GM12801 (cell line): Measurements from ENCODE around the gene UBE3B.

ENCODE experiments used
- TF ChIP-seq, protein P1 (sequence below): IDR thresholded peaks from one replicate; pipeline ENCODE4 v1.5.1; 2011; ENCODE audit warnings: control low read depth; ENCODE audit not compliant: insufficient read length; ENCODE audit errors: extremely low read depth

The UBE3B gene

DNA sequence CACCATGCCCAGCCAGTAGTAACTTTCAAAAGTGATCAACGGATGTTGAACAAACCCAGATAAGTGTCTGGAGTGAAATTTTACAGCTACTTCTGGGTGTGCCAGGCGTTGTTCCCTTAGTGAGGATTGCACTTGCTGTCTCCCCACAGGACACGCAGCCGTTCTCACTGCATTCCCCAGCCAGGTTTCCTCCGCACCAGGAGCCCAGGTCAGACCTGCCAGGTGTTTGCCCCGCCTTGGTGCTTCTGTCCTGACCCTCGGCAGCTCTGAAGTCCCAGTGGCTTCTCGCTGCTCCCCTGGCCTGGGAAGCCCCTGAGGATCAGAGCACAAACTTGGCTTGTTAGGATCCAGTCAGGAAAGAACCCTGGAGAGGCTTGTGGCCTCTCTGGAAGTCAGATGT is 59.7 kb downstream of the UBE3B start:
- TF ChIP-seq, protein P1, sequence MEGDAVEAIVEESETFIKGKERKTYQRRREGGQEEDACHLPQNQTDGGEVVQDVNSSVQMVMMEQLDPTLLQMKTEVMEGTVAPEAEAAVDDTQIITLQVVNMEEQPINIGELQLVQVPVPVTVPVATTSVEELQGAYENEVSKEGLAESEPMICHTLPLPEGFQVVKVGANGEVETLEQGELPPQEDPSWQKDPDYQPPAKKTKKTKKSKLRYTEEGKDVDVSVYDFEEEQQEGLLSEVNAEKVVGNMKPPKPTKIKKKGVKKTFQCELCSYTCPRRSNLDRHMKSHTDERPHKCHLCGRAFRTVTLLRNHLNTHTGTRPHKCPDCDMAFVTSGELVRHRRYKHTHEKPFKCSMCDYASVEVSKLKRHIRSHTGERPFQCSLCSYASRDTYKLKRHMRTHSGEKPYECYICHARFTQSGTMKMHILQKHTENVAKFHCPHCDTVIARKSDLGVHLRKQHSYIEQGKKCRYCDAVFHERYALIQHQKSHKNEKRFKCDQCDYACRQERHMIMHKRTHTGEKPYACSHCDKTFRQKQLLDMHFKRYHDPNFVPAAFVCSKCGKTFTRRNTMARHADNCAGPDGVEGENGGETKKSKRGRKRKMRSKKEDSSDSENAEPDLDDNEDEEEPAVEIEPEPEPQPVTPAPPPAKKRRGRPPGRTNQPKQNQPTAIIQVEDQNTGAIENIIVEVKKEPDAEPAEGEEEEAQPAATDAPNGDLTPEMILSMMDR = no peak

DNA sequence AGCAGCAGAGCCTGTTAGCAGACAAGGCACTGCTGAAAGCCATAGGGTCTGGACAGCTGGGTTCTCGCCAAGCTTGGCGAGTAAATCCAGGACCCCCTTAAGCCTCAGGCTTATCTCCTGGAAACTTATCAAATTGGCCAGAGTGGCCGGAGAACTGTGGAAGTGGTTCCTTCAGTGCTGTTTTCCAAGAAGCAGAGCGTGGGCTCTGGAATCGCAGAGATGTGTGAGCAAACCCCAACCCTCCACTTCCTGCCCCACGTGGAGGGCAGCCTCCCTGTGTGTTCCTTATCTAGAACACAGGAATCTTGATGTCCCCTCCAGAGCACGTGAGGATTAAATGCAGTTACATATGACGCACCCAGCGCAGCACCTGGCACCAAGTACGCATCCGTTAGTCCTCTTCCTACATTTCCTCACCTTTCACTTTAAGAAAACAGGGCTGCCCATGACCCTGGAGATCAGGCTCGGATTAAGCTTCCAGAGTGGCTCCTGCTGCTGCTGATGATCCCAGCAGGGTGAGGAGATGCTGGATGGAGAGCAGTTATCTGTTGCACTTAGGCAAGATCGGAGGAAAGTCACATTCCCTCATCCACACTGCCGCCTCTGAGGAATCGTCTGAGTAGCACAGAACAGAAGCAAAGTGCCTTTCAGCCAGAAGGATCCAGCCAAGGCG is 60.9 kb downstream of the UBE3B start:
- TF ChIP-seq, protein P1 = no peak

DNA sequence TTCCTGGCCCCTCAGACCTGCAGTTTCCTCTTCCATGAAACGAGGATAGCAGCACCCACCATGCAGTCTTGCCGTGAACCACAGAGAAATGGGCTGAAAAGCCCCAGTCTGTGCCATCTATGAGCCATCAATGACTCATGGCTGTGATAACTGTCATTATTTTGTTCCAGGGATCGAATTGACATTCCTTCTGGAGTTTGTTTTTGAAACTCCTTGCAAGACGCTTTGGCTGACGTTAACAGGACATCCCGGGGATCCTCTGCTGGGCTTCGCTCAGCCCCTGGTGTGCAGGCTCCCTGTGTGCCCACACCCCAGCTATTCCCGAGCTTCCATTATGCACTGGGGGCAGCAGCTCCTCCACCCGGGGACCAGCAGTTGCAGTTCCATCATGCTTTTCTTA is 62.1 kb downstream of the UBE3B start:
- TF ChIP-seq, protein P1 = no peak

DNA sequence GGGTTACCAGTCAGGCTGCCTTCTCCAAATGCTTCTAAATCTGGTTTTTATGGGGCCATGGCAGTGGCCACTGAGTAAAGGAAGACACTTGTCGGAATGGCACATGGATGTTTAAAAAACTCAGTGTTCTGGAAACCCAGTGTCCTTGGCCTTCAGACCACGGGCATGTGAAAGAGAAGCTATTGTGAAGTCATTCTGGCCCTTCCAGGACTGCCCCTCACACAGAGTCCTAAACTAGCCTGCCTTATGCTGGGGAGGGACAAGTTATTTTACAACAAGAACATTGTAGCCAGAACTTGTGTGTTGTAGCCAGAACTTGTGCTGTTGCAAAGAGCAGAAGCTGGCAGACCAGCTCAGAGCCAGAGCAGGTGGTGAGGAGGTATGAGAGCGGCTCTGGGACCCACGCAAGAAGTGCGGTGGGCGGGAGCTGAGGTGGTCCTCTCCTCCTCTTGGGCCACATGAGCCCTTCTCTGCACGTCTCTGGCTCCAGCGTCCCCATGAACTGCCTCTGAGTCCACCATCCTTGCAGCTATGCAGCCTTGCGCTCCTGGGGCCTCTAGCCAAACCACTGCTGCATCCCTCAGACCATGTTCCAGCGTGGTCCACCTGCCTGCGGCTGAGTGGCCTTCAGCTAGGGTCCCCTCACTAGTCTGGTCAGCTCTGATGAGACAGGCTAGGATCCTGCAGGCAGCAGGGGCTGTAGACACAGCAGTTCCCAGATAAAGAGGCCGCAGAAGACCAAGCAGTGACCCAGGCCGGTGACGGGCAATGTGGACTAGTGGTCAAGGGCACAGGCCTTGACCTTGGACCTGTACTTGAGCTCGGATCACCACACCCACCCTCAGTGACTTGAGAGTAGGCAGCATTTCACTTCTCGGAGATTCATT is 63.3 kb downstream of the UBE3B start:
- TF ChIP-seq, protein P1 = no peak

DNA sequence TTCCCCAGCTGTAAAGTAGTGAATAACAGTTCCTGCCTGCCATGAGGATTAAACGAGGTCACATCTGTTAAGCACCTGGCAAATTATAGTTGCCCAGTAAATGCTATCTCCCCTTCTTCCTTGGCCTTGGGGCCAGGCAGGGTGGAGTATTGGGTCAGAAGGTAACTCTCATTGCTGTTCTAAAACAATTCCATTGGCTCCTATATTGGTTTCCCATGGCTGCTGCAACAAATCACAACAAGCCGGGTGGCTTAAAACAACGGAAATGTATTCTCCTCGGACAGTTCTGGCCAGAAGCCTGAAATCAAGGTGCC is 63.9 kb downstream of the UBE3B start:
- TF ChIP-seq, protein P1 = no peak

DNA sequence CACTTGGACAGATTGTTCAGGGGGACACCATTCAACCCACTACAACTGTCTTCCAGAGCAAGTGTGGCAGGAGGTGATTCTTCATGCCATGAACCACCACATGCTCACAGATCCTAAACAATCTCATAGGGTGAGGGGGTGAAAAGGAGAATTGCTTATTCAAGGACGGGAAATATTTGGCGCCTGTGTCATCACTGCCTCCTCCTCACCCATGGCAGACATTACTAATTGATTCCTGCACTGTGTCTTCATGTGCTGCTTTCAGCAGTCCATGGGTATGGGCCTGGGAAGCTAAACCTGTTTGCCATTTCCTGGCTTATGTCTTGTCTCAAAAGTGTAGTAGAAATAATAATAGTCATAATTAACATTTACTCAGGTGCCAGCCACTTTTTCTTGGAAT is 64.6 kb downstream of the UBE3B start:
- TF ChIP-seq, protein P1 = no peak

DNA sequence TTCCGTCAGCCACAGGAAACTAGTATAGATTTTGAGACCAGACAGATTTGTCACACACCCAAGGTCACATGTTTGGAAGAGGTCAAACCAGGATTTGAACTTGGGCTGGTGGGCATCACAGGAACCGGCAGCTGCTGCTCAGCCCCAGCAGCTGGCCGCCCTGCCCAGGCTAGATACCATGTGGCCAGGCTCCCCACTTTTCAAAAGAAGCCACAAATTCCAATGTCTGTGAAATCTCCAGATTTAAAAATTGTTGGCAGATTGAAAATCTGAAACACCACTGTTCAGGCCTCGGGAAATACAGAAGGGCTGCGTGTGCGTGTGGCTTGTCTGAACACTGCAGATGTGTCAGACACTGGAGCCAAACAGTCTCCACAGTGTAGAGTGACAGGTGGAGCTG is 65.4 kb downstream of the UBE3B start:
- TF ChIP-seq, protein P1 = no peak
